ENCODE results near the gene GALNT10.

The GALNT10 gene

GRCh38 chr5:154234551-154234950 is 44.0 kb downstream of the GALNT10 start:
- Histone ChIP-seq H3K27me3 (no peaks in the 10 kb centered on the region), H3K4me3 (no peak overlapping the region), H3K27ac (no peak overlapping the region), H3K36me3 (peaks cover 0 to 11% (median 0%) of the 10 kb centered on the region in 11 experiments; a peak in 2 of 22 replicates), H4K20me1 (peaks cover 0 to 21% (median 3%) of the 10 kb centered on the region in 11 experiments; a peak in 4 of 22 replicates), H3K9ac (no peak overlapping the region), H3K4me2 (peak overlapping the region in 2 of 11 experiments; percentile 27 to 31; a peak in 3 of 22 replicates), H3K9me3 (replicated peaks in 1 of 11) (no peaks in the 10 kb centered on the region), H3K4me1 (peaks cover 18 to 32% (median 21%) of the 10 kb centered on the region in 10 experiments)
- no peak for TF ChIP-seq Cebpa-rat (IDR thresholded peaks at IDR 0.05)

DNA sequence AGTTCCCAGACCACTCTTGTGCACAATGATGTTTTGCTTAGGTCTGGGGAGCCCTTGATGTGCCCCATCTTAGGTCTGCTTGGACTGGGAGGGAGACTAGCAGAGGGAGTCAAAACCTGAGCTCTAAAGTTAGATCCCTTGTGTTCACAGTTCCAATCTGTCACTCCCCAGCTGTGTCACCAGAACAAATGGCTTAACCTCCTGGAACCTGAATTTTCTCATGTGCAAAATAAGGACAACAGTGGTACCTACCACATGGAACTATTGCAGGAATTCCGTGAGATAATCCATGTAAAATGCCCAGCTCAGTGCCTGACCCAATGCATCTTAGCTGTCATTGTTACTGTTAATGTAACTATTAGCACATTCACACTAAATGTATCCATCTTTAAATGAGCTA is 45.5 kb downstream of the GALNT10 start:
- H3K27ac ChIP-seq, result no peak overlapping the region
- H3K9me3 ChIP-seq (replicated peaks in 1 of 11), result no peaks in the 10 kb centered on the region
- H3K9ac ChIP-seq, result no peak overlapping the region
- no peaks in the 10 kb centered on the region for H3K36me3 ChIP-seq
- peaks cover 0 to 21% (median 3%) of the 10 kb centered on the region in 11 experiments; a peak in 5 of 22 replicates for H4K20me1 ChIP-seq
- no peak overlapping the region for H3K4me2 ChIP-seq
- peaks cover 19 to 32% (median 22%) of the 10 kb centered on the region in 10 experiments for H3K4me1 ChIP-seq
- no peaks in the 10 kb centered on the region for H3K27me3 ChIP-seq
- H3K4me3 ChIP-seq, result no peak overlapping the region
- TF ChIP-seq Cebpa-rat (IDR thresholded peaks at IDR 0.05), result no peak

GRCh38 chr5:154236536-154237375 is 46.2 kb downstream of the GALNT10 start:
- Histone ChIP-seq H3K27me3 (no peaks in the 10 kb centered on the region), H3K4me3 (no peak overlapping the region), H3K9me3 (replicated peaks in 1 of 11) (no peaks in the 10 kb centered on the region), H3K27ac (no peak overlapping the region), H3K9ac (no peak overlapping the region), H3K36me3 (no peaks in the 10 kb centered on the region), H3K4me1 (peaks cover 19 to 32% (median 22%) of the 10 kb centered on the region in 10 experiments), H4K20me1 (peaks cover 0 to 21% (median 3%) of the 10 kb centered on the region in 11 experiments; a peak in 5 of 22 replicates), H3K4me2 (no peak overlapping the region)
- TF ChIP-seq Cebpa-rat (IDR thresholded peaks at IDR 0.05), result no peak

GRCh38 chr5:154237376-154237743 is 46.8 kb downstream of the GALNT10 start:
- no peaks in the 10 kb centered on the region for H3K9me3 ChIP-seq (replicated peaks in 1 of 11)
- peaks cover 0 to 24% (median 3%) of the 10 kb centered on the region in 11 experiments; a peak in 5 of 22 replicates for H4K20me1 ChIP-seq
- no peaks in the 10 kb centered on the region for H3K27me3 ChIP-seq
- H3K4me2 ChIP-seq, result peak overlapping the region in 2 of 11 experiments; percentile 76 to 77; a peak in 3 of 22 replicates
- H3K27ac ChIP-seq, result no peak overlapping the region
- H3K9ac ChIP-seq, result no peak overlapping the region
- TF ChIP-seq Cebpa-rat (IDR thresholded peaks at IDR 0.05), result no peak
- H3K4me3 ChIP-seq, result no peak overlapping the region
- H3K36me3 ChIP-seq, result no peaks in the 10 kb centered on the region
- H3K4me1 ChIP-seq, result peaks cover 19 to 32% (median 22%) of the 10 kb centered on the region in 10 experiments

DNA sequence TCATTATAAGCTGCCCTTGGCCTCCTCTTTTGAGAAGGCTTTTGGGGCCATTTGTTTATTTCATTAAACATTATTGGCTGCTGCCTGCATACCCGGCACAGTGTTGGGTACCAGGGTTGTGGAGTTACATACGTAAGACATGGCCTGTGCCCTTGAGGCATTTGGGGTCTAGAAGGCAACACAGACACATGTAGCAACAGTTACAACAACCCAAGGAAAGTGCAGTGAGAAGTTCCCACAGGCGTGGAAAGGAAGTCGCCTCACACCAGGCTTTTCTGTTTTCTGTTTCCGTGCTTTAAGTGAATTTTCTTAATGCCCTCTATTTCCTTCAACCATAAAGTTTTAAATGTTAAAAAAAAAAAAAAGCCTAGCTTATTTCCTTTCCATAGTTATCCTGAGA is 47.4 kb downstream of the GALNT10 start:
- Histone ChIP-seq H3K4me1 (peaks cover 20 to 34% (median 25%) of the 10 kb centered on the region in 10 experiments), H3K4me2 (peak overlapping the region; percentile 19 to 80 (median 65); a peak in 18 of 22 replicates)
- TF ChIP-seq Cebpa-rat (IDR thresholded peaks at IDR 0.05), result no peak

DNA sequence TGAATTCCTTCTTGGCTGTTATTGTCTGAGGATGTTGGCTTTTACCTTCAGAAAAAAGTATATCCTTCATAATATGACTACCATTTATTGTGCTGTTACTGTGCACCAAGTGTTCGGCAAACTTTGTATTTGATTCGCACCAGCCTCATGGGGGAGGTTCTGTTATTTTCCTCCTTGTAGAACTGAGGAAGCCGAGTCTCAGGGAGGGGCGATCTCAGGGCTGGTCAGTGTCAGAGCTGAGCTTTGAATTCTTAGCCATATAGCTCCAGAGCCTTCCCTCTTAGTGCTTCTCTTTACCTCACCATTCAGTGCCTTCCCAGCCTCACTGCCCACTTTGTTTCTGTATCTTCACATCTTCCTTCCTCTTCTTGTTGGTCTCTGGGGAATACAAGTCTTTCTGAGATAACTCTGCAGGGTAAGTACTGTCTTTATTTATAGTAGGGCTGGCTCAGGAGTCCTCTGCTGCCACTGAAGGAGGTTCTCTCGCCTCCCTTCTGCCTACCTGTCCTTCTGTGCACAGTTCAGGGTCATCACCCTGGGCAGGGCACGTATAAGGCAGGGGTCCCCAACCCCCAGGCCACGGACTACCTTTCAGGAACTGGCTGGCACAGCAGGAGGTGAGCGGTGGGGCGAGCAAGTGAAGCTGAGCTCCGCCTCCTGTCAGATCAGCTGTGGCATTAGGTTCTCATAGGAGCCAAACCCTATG is 48.4 kb downstream of the GALNT10 start:
- H3K4me1 ChIP-seq, result peaks cover 21 to 36% (median 26%) of the 10 kb centered on the region in 10 experiments
- no peaks in the 10 kb centered on the region for H3K9me3 ChIP-seq (replicated peaks in 1 of 11)

More for the DNA sequence above, 47.4 kb downstream of the GALNT10 start:
- Histone ChIP-seq H3K36me3 (no peaks in the 10 kb centered on the region), H3K4me3 (no peak overlapping the region), H3K27ac (no peak overlapping the region), H4K20me1 (peaks cover 0 to 28% (median 3%) of the 10 kb centered on the region in 11 experiments; a peak in 6 of 22 replicates), H3K9me3 (replicated peaks in 1 of 11) (no peaks in the 10 kb centered on the region), H3K9ac (no peak overlapping the region), H3K27me3 (no peaks in the 10 kb centered on the region)

GRCh38 chr5:154240595-154240994 is 50.1 kb downstream of the GALNT10 start:
- no peak for TF ChIP-seq Cebpa-rat (IDR thresholded peaks at IDR 0.05)
- no peaks in the 10 kb centered on the region for H3K27me3 ChIP-seq
- peaks cover 0 to 40% (median 3%) of the 10 kb centered on the region in 11 experiments; a peak in 7 of 22 replicates for H4K20me1 ChIP-seq
- no peak overlapping the region for H3K27ac ChIP-seq
- H3K9ac ChIP-seq, result no peak overlapping the region
- no peaks in the 10 kb centered on the region for H3K9me3 ChIP-seq (replicated peaks in 1 of 11)
- H3K36me3 ChIP-seq, result no peaks in the 10 kb centered on the region
- H3K4me2 ChIP-seq, result no peak overlapping the region
- H3K4me3 ChIP-seq, result no peak overlapping the region
- H3K4me1 ChIP-seq, result peaks cover 21 to 29% (median 23%) of the 10 kb centered on the region in 10 experiments

More for the DNA sequence above, 48.4 kb downstream of the GALNT10 start:
- peak overlapping the region in 1 of 10 experiments; percentile 22; a peak in 1 of 20 replicates for H3K4me3 ChIP-seq
- H4K20me1 ChIP-seq, result peaks cover 0 to 30% (median 3%) of the 10 kb centered on the region in 11 experiments; a peak in 7 of 22 replicates
- TF ChIP-seq Cebpa-rat (IDR thresholded peaks at IDR 0.05), result no peak
- H3K36me3 ChIP-seq, result no peaks in the 10 kb centered on the region
- H3K4me2 ChIP-seq, result peak overlapping the region; percentile 39 to 85 (median 75)
- no peaks in the 10 kb centered on the region for H3K27me3 ChIP-seq
- H3K27ac ChIP-seq, result no peak overlapping the region
- H3K9ac ChIP-seq, result no peak overlapping the region

DNA sequence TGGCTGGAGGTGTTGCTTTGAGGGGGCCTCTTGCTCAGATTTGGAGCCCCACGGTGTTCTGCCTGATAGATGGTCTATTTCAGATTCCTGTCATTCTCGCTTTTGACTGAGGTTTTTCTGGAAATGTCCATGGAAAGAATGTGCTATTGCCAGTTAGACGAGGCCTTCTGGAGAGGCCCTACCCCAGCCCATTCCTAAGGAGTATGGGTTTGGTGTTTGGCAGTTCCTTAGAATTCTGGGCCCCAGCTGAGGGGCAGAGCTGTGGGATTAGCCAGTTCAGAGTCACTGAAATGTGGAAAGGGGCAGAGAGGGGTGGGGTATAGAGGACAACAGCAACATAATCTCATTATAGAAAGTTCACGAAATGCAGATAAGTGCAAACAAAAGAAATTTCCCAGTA is 50.5 kb downstream of the GALNT10 start:
- no peak overlapping the region for H3K4me2 ChIP-seq
- no peak for TF ChIP-seq Cebpa-rat (IDR thresholded peaks at IDR 0.05)
- no peak overlapping the region for H3K27ac ChIP-seq
- peaks cover 21 to 29% (median 23%) of the 10 kb centered on the region in 10 experiments for H3K4me1 ChIP-seq
- no peak overlapping the region for H3K9ac ChIP-seq
- no peaks in the 10 kb centered on the region for H3K9me3 ChIP-seq (replicated peaks in 1 of 11)
- H4K20me1 ChIP-seq, result peaks cover 0 to 40% (median 3%) of the 10 kb centered on the region in 11 experiments; a peak in 7 of 22 replicates
- H3K36me3 ChIP-seq, result no peaks in the 10 kb centered on the region
- no peak overlapping the region for H3K4me3 ChIP-seq
- H3K27me3 ChIP-seq, result no peaks in the 10 kb centered on the region

- Histone ChIP-seq H3K9me3 (replicated peaks in 1 of 11) (no peaks in the 10 kb centered on the region), H3K4me2 (peak overlapping the region in 1 of 11 experiments; percentile 8; a peak in 2 of 22 replicates), H3K27ac (no peak overlapping the region), H3K27me3 (no peaks in the 10 kb centered on the region), H3K9ac (no peak overlapping the region), H3K4me1 (peaks cover 21 to 29% (median 23%) of the 10 kb centered on the region in 10 experiments), H3K4me3 (no peak overlapping the region), H4K20me1 (peaks cover 0 to 37% (median 3%) of the 10 kb centered on the region in 11 experiments; a peak in 6 of 22 replicates), H3K36me3 (no peaks in the 10 kb centered on the region)
- no peak for TF ChIP-seq Cebpa-rat (IDR thresholded peaks at IDR 0.05)
Observed at GRCh38 chr5:154242442-154242841, 51.9 kb downstream of the GALNT10 start.
